AG04449 (cell line): ENCODE results near the gene SMIM26.

ENCODE experiments used
- CTCF ChIA-PET: fragments of 350-600 bp; formaldehyde crosslinking; extraction: SDS; loops from one replicate; lab custom pipeline; 2021; ENCODE audit warnings: antibody characterized with exemption; lab: Yijun Ruan, JAX
- POLR2A ChIA-PET: fragments of 400-600, 350-600 bp; formaldehyde crosslinking; extraction: SDS; loops from one replicate; lab custom pipeline; 2020; ENCODE audit warnings: antibody characterized with exemption, inconsistent platforms; lab: Yijun Ruan, JAX
- DNase-seq: peaks from one replicate; pipeline ENCODE4 v3.0.0-alpha.2; 2010; ENCODE audit warnings: low read depth, low spot score
- H3K4me3 ChIP-seq: 2 replicates; pipeline ENCODE4 v1.5.1; 2011; ENCODE audit warnings: low read depth, mild to moderate bottlenecking, control low read depth, low read length
- TF ChIP-seq, protein P1 (sequence below): IDR thresholded peaks from one replicate; pipeline ENCODE4 v1.5.1; 2011; ENCODE audit warnings: mild to moderate bottlenecking, moderate library complexity, low read length, control low read depth, inconsistent platforms; ENCODE audit not compliant: insufficient read depth; ENCODE audit errors: missing control alignments

Gene SMIM26

DNA sequence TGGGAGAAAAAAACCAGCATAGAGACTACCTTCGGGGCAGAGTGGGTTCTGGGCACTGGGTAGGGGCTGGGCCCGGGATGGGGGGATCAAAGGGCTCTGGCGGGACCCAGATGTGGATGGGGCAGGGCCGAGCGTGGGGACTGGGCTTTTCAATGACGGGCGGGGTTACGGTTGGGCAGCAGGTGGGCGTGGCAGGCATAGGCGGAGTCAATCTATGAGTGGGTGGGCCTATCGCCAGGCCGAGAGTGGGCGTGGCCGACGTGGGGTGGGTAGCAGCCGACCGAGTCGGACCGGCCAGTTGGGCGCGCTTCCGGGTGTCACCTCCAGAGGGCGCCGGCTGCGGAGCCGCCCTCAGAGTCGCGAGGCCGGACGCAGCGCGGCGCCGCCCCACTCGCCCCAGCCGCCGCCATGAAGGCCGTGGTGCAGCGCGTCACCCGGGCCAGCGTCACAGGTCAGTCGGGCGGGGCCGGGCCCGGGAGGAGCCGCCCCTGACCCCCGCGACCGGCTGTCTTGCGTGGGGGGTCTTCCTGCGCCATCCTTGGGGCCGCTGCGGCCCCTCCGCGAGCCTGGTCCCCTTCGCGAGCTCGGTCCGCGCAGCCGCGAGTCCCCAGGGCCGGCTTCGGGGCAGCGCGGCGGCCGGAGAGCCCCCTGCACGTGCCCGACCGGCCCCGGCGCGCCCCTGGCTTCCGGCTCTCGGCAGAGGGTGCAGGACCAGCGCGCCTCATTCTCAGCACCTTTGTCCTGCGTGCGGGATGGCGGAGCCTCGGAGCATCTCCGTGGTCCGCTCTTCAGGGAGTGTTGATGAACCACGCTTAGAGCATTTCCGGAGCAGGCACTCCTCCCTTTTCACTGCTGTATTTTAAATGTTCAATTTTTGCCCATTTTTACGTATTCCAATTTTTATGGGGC lies 20.7 kb downstream of the SMIM26 start, which contains the start of gene DTD1:
DTD1 (plus strand) TSS at position 390 of the 909 bp plus-strand sequence; CDS start at position 409, 19 bp downstream.
- no peak for DNase-seq
- TF ChIP-seq, protein P1, sequence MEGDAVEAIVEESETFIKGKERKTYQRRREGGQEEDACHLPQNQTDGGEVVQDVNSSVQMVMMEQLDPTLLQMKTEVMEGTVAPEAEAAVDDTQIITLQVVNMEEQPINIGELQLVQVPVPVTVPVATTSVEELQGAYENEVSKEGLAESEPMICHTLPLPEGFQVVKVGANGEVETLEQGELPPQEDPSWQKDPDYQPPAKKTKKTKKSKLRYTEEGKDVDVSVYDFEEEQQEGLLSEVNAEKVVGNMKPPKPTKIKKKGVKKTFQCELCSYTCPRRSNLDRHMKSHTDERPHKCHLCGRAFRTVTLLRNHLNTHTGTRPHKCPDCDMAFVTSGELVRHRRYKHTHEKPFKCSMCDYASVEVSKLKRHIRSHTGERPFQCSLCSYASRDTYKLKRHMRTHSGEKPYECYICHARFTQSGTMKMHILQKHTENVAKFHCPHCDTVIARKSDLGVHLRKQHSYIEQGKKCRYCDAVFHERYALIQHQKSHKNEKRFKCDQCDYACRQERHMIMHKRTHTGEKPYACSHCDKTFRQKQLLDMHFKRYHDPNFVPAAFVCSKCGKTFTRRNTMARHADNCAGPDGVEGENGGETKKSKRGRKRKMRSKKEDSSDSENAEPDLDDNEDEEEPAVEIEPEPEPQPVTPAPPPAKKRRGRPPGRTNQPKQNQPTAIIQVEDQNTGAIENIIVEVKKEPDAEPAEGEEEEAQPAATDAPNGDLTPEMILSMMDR, result peak; percentile 77
- H3K4me3 ChIP-seq, result peak within 1 kb of the TSS; percentile 78
- ChIA-PET POLR2A (no interaction called here), CTCF (interaction anchor here (0.6 to 2.2 kb wide), 4 partner anchors 9 to 80 kb away, joined by 3 to 9 read pairs (median 5); partner anchors contain the start of gene SEC23B)

DNA sequence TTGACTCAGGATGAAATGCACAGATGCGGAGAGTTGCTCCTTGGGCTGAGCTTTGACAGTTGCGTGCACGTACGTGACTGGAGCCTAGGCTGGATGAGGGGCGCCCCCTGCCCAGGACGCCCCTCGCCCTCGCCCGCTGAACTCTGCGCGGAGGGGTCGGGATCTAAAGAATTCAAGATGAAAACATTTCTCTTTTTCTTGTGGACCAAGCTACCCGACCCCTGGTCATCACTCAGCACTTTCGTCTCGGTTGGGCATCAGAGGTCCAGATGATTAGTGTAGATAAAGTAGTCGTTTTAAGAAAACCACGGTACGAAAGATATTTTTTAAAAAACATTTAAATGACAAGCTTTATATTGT lies 21.3 kb downstream of the SMIM26 start:
- peak overlapping the region; percentile 78 for H3K4me3 ChIP-seq
- ChIA-PET CTCF (interaction anchor here (0.6 to 2.2 kb wide), 5 partner anchors 9 to 81 kb away, joined by 3 to 9 read pairs (median 4); partner anchors contain the start of gene SEC23B), POLR2A (no interaction called here)
- DNase-seq, result no peak
- TF ChIP-seq, protein P1, result no peak

DNA sequence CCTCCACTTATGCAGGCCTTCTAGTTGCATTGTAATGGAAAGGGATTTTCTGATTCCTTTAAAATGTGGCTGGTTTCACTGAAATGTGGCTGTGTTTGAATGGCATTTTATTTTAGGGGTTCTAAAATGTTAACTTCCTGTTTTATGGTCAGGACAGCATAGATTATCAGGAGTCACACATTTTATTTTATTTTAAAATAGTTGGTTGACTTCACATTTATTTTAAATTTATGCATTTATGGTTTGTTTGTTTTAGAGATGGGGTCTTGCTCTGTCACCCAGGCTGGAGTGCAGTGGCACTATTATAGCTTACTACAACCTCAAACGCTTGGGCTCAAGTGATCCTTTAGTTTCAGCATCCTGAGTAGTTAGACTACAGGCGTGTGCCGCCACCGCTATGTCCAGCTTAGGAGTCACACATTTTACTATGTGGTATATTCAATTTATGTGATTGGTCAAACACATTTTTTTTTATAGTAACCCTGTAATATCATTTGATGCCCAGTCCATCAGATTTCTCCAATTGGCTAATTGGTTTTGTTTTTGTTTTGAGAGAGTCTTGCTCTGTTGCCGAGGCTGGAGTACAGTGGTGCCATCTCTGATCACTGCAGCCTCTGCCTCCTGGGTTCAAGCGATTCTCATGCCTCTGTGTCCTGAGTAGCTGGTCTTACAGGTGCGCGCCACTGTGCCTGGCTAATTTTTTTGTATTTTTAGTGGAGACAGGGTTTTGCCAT lies 22.9 kb downstream of the SMIM26 start:
- CTCF ChIA-PET, result interaction anchor here (2.2 kb wide), 1 partner anchor 9 kb away, joined by 9 read pairs; no protein-coding TSS in a partner anchor
- no peak overlapping the region for H3K4me3 ChIP-seq
- TF ChIP-seq, protein P1, result no peak
- POLR2A ChIA-PET, result interaction anchor here (0.5 kb wide), 1 partner anchor 1396 kb away, joined by 3 read pairs; no protein-coding TSS in a partner anchor
- DNase-seq, result no peak

DNA sequence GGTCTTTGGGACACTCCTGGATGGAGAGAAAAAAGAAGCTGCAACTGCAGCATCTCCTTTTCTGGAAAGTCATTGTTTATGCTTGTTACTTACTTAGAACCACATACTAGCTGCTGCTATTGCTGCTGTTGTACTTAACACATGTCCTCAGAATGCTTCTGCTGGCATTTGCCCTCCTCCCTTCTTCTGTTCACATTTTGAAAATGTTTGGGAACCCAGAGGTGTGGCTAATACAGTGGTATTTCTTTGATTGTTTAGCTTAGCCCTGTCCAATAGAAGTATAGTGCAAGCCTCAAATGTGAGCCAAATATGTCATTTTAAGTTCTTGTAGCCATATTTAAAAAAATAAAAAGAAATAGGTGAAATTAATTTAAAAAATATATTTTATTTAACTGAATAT lies 29.0 kb downstream of the SMIM26 start:
- DNase-seq, result no peak
- POLR2A ChIA-PET, result interaction anchor here (0.7 kb wide), 1 partner anchor 1455 kb away, joined by 4 read pairs; no protein-coding TSS in a partner anchor
- H3K4me3 ChIP-seq, result no peak overlapping the region
- TF ChIP-seq, protein P1, result no peak
- CTCF ChIA-PET, result no interaction called here

DNA sequence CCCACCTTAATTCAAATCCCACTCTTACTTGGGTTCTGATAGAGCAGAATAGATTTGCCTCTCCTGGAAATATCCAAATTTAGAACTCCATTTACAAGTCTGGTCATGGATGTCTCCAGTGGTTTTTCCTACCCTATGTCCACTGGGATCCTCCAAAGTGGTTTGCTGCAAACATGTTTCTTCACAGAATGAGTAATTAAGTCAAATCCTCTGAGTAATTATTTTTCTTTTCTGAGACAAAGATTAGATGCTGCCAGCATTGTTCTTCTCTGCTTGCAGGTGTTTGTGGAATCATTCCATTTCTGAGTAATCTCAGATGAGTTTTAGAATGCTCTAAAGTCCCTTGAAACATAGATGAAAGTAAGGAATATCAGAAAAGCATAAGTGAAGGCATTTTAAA lies 42.5 kb downstream of the SMIM26 start:
- CTCF ChIA-PET, result no interaction called here
- no peak overlapping the region for H3K4me3 ChIP-seq
- DNase-seq, result no peak
- POLR2A ChIA-PET, result no interaction called here
- TF ChIP-seq, protein P1, result no peak
